Measurements from ENCODE around the gene DNAH10. TPM values are rescaled to one million over a fixed set of nuclear protein-coding genes. Genes with fewer than 3 reads are reported as not detected.

Gene DNAH10
- total and polyA plus RNA-seq, 2 of the 4 experiments (the other 2 are of a cell fraction), result 0.18 to 0.22 TPM

DNA sequence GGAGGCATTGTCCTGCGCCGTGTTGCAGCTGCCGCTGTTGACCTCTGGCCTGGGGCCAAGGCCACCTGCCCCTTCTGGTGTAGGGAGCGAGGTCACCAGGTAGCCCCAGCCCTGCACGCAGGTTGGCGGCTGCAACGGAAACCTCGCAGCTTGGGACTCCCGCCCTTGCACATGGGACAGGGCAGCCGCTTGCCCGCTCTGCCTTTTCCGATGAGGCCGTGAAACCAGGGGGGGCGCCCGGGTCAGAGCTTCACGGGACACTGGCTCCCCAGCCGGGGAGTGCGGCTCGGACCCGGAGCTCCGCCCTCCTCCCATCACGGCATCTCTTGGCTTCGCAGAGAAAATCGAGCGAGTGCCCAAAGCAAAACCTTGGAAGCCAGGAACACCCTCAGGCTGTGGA, 25.4 kb downstream of the DNAH10 start:
- POLR2A ChIA-PET (ENCODE audit: unreplicated experiment), result no interaction called here
- H4K8ac ChIP-seq (ENCODE audit: low read depth in 2 of 2, low read length in 2 of 2), result no peak overlapping the region

More for the DNA sequence above, 25.4 kb downstream of the DNAH10 start:
- Histone ChIP-seq H4K91ac (ENCODE audit: insufficient read depth, low read depth, low read length) (no peak overlapping the region), H3K4me2 (ENCODE audit: low read depth, low read length) (no peak overlapping the region), H3K4me3 (ENCODE audit: insufficient read depth, low read depth, low read length) (no peak overlapping the region), H2BK120ac (ENCODE audit: low read depth, low read length) (no peak overlapping the region), H2AFZ (replicated peaks; ENCODE audit: low read length, poor library complexity) (no peak overlapping the region), H4K5ac (ENCODE audit: low read depth, low read length) (no peak overlapping the region), H4K20me1 (ENCODE audit: insufficient read depth, low read length) (no peaks in the 10 kb centered on the region), H3K56ac (ENCODE audit: extremely low read depth, insufficient read depth, low read length) (no peak overlapping the region), H3K27ac (ENCODE audit: insufficient read depth, low read length) (no peak overlapping the region), H3K18ac (ENCODE audit: low read depth, low read length) (no peak overlapping the region), H3K23ac (ENCODE audit: low read depth, low read length) (no peak overlapping the region), H3K4ac (ENCODE audit: low read depth, low read length) (no peak overlapping the region), H3K9me1 (ENCODE audit: insufficient read depth, low read length) (no peaks in the 10 kb centered on the region), H3K27me3 (ENCODE audit: control insufficient read depth, insufficient read depth, low read length) (peaks cover 7% of the 10 kb centered on the region), H2AK9ac (replicated peaks; ENCODE audit: low read depth, low read length, poor library complexity) (no peak overlapping the region), H2AK5ac (ENCODE audit: low read depth, low read length) (no peak overlapping the region), H3K14ac (replicated peaks; ENCODE audit: low read depth, low read length) (no peak overlapping the region), H2BK15ac (ENCODE audit: low read depth, low read length) (no peak overlapping the region), H3K36me3 (ENCODE audit: control insufficient read depth, insufficient read depth, low read length) (no peaks in the 10 kb centered on the region), H3K4me1 (ENCODE audit: control insufficient read depth, insufficient read depth, low read length) (no peaks in the 10 kb centered on the region), H3K9me3 (ENCODE audit: control insufficient read depth, insufficient read depth, low read length) (no peaks in the 10 kb centered on the region), H3K79me1 (ENCODE audit: low read depth in 1 of 2, low read length in 2 of 2) (no peaks in the 10 kb centered on the region), H2BK5ac (ENCODE audit: low read depth, low read length, poor library complexity, severe bottlenecking) (no peak overlapping the region), H2BK20ac (ENCODE audit: low read depth, low read length) (no peak overlapping the region), H3K9ac (ENCODE audit: low read depth, low read length) (no peak overlapping the region)
- intact Hi-C loops (cut with micrococcal nuclease), result no loop called here
- WGBS, 2 experiments (ENCODE audit: extremely low coverage in 2 of 2, insufficient read length in 1 of 2), result 81% methylated on average over 17 of the region's 25 CpGs; no CpG with 5 or more reads in 1 of the 2 experiments
- DNase-seq (no peak), ATAC-seq (ENCODE audit: low read depth) (no peak)
- no TSS peak for BruUV-seq (replicated peaks)
- TF ChIP-seq, protein P1, sequence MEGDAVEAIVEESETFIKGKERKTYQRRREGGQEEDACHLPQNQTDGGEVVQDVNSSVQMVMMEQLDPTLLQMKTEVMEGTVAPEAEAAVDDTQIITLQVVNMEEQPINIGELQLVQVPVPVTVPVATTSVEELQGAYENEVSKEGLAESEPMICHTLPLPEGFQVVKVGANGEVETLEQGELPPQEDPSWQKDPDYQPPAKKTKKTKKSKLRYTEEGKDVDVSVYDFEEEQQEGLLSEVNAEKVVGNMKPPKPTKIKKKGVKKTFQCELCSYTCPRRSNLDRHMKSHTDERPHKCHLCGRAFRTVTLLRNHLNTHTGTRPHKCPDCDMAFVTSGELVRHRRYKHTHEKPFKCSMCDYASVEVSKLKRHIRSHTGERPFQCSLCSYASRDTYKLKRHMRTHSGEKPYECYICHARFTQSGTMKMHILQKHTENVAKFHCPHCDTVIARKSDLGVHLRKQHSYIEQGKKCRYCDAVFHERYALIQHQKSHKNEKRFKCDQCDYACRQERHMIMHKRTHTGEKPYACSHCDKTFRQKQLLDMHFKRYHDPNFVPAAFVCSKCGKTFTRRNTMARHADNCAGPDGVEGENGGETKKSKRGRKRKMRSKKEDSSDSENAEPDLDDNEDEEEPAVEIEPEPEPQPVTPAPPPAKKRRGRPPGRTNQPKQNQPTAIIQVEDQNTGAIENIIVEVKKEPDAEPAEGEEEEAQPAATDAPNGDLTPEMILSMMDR (conservative IDR thresholded peaks at IDR 0.05; ENCODE audit: low read depth, low read length), result no peak
- TF ChIP-seq MAZ (IDR thresholded peaks at IDR 0.05; ENCODE audit: borderline replicate concordance, low read depth, low read length) (no peak), POLR2A (IDR thresholded peaks at IDR 0.05; ENCODE audit: low read depth, low read length) (no peak), RFX5 (IDR thresholded peaks at IDR 0.05; ENCODE audit: low read depth, low read length) (no peak), FOS (IDR thresholded peaks at IDR 0.05; ENCODE audit: low read depth, low read length) (no peak), SMC3 (IDR thresholded peaks at IDR 0.05; ENCODE audit: low read depth, low read length) (no peak), MAFK (IDR thresholded peaks at IDR 0.05; ENCODE audit: low read depth, low read length) (no peak), CHD1 (IDR thresholded peaks at IDR 0.05; ENCODE audit: low read depth, low read length) (no peak), NFE2L2 (IDR thresholded peaks at IDR 0.05; ENCODE audit: low read depth, low read length) (no peak), BHLHE40 (IDR thresholded peaks at IDR 0.05; ENCODE audit: low read depth, low read length) (no peak), MXI1 (IDR thresholded peaks at IDR 0.05; ENCODE audit: borderline replicate concordance, low read depth, low read length) (no peak), CEBPB (IDR thresholded peaks at IDR 0.05; ENCODE audit: low read depth, low read length) (no peak), ELK1 (IDR thresholded peaks at IDR 0.05; ENCODE audit: borderline replicate concordance, low read depth, low read length) (no peak), RAD21 (IDR thresholded peaks at IDR 0.05; ENCODE audit: low read length) (no peak), RCOR1 (IDR thresholded peaks at IDR 0.05; ENCODE audit: insufficient replicate concordance, low read length) (no peak), USF2 (IDR thresholded peaks at IDR 0.05; ENCODE audit: low read depth, low read length) (no peak)
- CTCF ChIA-PET, result no interaction called here
- dilution Hi-C loops (cut with HindIII; ENCODE audit: low sequenced_read_pairs, unreplicated experiment), result no loop called here
- in situ Hi-C loops (cut with MboI; ENCODE audit: low sequenced_read_pairs), result no loop called here
